Posterior cingulate gyrus (tissue), 11 donors: Measurements from ENCODE around the gene DCAF4.
A peak's percentile ranks its signal among the peaks of the same experiment; 100 is the strongest.

Experiments used
- DNase-seq, 10 donors: peaks; one replicate each; pipeline versions ENCODE4 v3.0.0 to v3.0.0-alpha.2; 2020 to 2021; ENCODE audit warnings: mixed read lengths in 3 of 10
- intact Hi-C: fragments of 100-400 bp; cut with DNase I; formaldehyde crosslinking; loops from one replicate; pipeline ENCODE4 v1.15.1; 2023

Gene DCAF4

DNA sequence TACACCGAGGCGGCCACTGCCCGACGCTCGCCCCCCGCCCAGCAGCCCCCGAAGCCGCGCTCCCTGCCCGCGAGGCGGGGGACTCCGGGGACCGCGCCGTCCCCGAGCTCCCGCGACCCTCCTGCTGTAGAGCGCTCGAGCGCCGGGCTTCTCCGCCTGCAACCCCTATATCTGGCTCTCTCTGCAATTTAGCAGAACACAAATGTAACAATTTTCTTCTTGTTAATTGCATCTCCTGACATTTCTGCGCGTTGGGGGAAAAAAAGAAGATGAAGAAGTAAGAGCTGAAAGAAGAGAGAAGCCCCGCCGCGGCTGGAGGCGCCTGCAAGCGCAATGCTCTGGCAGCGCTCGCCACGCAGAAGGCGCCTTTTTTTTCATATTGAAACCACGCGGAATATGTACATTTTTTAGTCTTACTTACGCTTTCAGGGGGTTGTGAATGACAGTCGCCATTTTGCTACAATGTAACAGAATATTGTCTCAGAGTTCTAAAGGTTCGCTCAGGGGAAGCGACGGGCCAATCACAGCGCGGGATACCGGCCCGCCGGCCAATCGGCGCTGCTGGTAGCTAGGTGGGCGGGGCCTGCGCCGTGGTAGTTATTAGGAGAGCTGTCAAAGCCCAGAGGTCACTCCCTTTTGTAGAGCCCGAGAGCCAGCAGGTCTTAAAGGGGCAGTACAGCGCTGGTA, 32.5 kb upstream of the DCAF4 start, which contains the start of gene DPF3:
DPF3 (minus strand) TSS at position 466 of the 687 bp plus-strand sequence; CDS start at position 453, 13 bp downstream.
- intact Hi-C loops = loop anchor here (5.0 kb wide), 3 partner anchors 81 to 176 kb away; no protein-coding TSS in a partner anchor
- peak; percentile 93 to 99 (median 96) for DNase-seq

DNA sequence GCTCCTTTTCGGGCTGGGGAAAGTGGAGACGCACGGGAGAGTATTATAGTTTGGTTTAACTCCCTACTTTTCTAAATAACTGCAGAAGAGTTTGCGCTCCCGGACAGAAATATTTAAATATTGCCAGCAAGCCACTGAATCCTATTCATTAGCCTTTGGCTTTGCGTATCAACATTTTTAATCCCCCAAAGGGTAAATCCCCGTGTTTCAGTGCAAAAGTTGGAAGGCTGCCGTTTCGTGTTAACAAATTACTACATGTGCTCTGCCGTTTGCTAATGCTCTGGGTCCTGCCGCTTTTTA, 32.0 kb upstream of the DCAF4 start:
- intact Hi-C loops = loop anchor here (5.0 kb wide), 3 partner anchors 82 to 177 kb away; no protein-coding TSS in a partner anchor
- DNase-seq = no peak

DNA sequence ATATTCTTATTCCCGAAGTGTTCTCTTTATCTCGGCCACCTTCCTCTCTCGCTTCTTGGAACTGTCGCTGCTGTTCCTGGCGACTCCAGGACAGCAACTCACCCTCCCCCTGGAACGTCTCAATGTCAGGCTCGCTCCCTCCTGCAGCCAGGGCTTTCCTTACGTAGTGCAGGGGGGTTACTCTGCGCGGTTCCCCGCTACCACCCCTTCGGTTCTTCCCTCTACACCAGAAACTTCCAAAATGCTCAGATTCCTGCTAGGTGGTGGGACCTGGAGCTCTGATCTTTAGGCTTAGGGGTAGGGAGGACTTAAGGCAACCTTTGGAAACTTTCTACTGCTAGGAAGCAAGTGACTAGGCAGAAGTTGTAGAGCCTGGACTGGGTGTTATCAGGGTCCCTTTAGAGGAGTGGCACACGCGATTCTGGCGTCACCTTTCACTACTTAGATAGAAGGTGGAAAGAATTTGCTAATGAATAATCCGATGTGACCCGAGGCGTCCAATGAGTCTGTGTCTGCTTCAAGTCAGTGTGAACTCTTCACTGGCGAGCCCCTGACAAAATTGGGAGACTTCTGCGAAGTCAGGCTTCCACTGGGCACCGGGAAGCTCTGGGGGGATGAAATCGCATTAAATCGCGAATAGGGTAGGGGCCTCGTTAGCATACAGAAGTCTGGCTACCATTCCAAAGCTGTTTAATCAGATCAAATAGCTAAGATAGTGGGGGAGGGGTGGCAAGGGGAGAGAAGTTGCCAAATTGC, 31.5 kb upstream of the DCAF4 start:
- peak in 2 of 10 donors; percentile 12 to 68 for DNase-seq
- intact Hi-C loops = loop anchor here (5.0 kb wide), 3 partner anchors 82 to 178 kb away; no protein-coding TSS in a partner anchor

DNA sequence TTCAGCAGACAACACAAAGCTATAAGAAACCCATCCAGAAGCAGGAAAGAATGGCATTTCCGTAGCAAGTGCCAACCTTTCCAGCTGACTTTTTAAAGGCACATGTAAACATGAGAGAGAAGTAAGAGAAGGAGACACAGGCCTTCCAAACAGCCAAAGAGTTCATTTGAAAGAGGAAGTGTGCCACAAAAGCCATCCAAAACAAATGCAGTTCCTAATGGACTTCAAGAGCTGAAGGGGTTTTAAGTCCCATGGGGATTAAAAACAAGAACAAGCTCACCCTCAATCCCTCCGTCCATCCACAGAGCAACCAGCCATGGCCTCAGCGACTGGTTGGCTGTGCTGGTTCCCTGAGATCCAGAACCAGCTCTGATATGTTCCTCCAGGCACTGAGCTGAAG, 27.8 kb upstream of the DCAF4 start:
- intact Hi-C loops = no loop called here
- no peak for DNase-seq

DNA sequence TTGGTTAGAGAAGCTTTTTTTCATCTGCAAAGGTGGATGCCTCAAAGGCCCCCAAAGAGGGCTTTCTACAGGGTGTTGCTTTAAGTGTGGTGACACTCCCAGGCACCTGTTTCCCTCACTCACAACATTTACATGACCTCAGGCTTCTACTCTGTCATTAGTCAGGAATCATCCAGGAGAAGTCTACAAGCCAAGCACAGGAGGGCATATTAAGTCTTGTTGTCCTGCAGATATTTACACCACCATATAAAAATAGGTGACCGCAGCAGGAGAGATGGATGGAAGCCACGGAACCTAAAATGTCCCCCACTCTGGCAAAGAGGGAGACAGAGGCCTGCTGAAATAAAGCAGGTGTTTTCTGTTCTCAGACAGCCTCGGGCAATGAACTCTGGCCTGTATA, 24.9 kb upstream of the DCAF4 start:
- intact Hi-C loops = no loop called here
- DNase-seq = no peak

DNA sequence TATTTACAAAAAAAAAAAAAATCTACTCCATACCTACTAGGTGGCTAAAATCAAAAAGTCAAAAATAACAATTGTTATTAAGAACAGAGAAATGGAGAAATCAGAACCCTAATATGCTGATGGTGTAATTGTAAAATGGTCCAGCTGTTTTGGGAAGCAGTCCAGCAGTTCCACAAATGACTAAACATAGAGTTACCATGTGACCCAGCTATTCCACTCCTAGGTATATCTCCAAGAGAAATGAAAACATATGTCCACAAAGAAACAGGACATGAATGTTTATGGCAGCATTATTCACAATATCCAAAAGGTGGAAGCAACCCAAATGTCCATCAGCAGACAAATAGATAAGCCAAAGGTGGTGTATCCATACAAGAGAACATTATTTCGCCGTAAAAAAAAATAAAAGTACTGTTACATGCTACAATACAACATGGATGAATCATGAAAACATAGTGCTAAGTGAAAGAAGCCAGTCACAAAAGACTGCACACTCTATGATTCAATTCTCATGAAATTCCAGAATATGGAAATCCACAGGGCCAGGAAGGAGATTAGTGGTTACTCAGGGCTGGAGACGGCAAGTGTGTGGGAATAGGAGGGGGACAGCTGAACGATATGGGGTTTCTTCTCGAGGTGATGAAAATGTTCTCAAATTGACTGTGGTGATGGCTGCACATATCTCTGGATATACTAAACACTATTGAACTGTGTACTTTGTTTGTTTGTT, 23.3 kb upstream of the DCAF4 start:
- intact Hi-C loops = no loop called here
- no peak for DNase-seq

DNA sequence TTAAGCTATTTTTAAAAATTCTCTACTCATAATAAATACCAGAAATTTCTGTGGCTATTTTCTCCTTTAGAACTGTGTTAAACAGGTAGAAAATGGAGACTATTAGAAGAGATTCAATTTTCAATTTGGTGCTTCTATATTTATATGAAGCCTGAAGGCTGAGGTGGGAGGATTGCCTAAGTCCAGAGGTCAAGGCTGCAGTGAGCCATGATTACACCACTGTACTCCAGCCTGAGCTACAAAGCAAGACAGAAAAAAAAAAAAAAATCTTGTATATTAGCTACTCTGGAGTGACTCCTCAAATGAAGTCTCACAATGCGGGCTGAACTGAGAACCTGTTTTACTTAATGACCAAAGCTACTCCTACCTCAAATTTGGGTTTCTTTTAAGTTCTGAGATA, 22.5 kb upstream of the DCAF4 start:
- intact Hi-C loops = no loop called here
- no peak for DNase-seq

DNA sequence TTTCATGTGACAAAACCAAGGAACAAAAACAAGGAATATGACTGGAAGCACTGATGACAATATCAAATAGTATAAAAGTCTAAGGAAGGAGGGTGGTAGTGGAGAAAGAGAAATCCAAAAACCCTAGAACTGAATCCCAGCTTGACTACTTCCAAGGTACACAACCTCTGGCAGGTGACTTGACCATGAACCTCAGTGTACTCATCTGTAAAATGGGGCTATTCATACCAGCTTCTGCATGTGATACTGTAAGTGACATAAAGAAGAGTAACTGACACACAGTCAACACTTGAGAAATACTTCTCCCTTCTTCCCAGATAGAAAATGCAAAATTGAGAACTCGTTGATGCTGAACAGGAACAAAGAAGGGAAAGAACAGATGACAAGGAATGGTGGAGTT, 22.0 kb upstream of the DCAF4 start:
- intact Hi-C loops = no loop called here

DNA sequence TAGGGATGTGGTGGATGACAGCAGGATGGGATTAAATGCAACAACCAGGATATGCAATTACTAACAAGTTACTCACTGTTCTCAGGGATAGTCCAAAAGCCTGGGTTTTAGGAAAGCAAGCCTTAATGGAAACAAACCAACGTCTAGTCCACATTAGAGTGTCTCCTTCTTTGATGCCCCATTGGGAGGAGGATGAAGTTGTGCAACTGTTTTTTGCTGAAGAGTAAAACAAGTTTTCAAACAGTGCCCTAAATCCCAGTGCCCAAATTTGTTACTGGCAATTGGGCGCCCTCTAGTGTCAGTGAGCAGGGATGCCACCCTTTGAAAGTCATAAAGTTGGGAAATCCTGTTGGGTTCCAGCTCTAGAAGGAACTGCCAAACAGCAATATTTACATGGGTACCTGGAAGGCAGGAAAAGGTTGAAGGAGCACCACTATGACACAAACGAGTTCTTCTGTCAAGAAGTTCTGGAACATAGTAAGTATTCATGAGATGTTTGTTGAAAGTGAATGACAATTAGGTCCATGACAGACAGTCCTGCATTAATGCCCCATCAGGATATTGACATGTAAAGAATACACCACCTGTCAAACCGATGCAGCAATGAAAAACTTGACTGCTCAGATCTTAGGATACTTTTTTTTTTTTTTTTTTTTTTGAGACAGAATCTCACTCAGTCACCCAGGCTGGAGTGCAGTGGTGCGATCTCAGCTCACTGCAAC, 21.3 kb upstream of the DCAF4 start:
- DNase-seq = peak in 8 of 10 donors; percentile 42 to 92 (median 70)
- intact Hi-C loops = loop anchor here (1.0 kb wide), 1 partner anchor 388 kb away; no protein-coding TSS in a partner anchor

More for the DNA sequence above, 22.0 kb upstream of the DCAF4 start:
- no peak for DNase-seq

DNA sequence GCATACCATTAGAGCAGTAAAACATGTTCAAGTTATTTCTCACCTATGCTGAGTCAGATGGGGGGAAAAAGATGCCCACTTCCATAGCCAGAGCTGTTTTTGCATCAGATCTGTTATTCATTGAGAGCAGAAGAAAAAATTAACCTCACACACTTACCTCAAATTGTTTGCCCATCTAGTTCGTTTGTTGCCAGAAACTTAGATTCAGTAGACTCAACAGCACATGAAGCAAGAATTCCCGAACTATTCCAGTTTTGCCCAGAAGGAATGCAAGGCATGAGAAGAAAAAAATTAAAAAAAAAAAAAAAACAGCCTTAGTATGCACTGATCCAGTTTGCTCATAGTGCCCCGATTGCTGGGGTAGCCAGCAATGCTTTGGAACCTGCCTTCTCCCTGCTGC, 19.9 kb upstream of the DCAF4 start:
- intact Hi-C loops = no loop called here

DNA sequence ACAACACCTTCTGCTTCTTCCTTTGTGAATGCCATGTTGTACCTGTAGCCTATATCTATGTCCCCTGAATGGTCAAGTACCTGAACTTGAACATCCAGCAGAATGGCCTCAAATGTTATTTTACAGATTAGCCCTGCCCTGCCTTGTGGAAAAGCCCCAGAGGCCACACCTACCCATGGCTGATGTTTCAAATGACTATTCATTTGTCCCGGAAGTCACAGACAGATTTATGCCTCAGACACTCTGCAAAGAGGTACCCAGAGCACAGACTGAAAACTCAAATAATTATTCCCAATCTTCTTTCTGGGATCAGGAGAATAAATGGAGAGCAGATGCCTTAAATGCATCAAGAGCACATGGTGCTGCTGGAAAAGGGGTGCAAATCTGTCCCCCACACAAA, 19.4 kb upstream of the DCAF4 start:
- no peak for DNase-seq
- intact Hi-C loops = no loop called here

More for the DNA sequence above, 19.9 kb upstream of the DCAF4 start:
- no peak for DNase-seq

DNA sequence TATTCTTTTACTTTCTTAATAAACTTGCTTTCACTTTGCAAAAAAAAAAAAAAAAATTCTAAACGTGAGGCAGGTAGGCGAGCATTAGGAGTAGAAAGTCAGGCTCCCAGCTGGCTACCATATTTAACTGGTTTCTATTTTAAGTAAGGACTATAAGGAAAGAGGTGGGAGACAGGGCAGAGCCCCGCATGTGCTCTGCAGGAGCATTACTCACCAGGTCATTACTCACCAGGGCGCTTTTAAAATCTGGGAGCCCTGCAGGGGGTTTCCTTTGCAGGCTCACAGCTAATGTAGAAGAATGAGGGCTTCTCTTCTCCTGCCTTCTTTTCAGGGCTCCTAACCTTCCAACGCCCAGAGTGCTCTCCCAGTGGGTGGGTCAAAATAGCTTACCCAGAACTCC, 18.4 kb upstream of the DCAF4 start:
- no peak for DNase-seq
- intact Hi-C loops = no loop called here

DNA sequence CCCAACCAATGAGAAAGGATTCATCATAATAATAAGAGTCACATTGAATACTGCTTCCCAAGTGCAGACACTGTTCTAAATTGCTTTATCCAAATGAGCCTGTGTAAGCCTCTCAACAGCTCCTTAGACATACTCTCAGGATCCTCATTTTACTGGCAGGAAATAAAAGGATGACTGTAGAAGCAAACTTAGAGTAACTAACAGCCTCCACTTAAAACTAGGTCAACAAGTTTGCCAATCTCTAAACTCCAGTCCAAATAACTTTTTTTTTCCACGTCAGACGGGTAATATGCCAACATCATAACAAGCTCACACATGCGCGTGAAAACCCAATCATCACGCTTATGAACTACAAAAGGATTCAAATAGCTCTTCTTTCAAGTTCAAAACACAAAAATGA, 17.1 kb upstream of the DCAF4 start:
- intact Hi-C loops = no loop called here

DNA sequence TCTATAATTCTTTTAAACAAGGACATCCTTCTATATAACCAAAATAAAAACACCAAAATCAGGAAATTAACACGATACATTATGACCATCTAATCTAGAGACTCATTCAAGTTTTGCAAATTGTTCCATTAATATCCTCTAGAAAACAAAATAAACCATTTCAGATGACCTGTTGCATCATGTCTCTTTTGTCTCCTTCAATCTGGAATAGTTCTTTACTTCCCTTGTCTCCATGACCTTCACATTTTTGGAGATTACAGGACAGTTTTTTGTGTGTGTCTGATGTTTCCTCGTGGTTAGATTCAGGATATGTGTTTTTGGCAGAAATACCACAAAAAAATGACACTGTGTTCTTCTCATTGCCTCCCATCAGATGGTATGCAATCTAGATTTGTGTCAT, 12.5 kb upstream of the DCAF4 start:
- no peak for DNase-seq
- intact Hi-C loops = no loop called here

More for the DNA sequence above, 17.1 kb upstream of the DCAF4 start:
- no peak for DNase-seq

DNA sequence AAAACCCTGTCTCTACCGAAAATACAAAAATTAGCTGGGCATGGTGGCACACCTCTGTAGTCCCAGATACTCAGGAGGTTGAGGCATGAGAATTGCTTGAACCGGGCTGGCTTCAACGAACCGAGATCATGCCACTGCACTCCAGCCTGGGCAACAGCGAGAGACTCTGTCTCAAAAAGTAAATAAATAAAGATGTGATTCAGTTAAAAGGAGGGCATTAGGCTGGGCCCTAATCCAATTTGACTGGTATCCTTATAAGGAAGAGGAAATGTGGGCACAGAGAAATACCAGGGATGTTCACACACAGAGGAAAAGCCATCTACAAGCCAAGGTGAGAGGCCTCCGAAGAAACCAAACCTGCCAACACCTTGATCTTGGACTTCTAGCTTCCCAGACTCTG, 10.1 kb upstream of the DCAF4 start:
- DNase-seq = no peak
- intact Hi-C loops = no loop called here

DNA sequence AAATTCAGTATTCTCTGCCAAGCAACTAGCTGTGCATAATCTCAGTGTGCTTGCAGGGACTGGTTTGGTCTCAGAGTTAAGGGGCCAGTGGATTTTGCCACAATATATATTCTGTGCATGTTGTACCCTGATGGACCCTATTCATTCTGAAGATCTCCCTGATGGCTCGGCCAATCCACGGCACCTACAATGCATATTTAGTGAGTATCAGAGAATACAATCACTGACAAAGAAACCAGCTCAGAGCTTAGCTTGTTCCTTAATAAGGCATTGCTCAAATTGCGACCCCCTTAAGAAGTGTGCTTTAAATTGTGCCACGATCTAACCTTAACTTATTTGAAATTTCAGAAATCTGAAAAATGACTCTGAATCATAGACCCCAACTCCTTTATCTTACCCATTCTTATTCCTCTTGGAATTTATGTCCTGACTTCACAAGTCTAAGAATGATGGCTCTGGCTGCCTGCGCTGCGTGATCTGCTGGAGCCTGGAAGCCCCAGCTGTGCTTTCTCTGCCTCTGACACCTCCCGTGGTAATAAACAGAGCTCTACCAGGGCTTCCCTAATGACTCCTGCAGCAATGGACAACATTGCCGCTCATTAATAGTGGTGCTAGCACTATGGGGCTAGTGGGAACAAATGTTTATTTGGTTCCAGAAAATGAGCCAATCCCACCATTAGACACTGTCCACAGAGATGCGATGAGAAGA, 9.0 kb upstream of the DCAF4 start:
- no peak for DNase-seq
- intact Hi-C loops = no loop called here

DNA sequence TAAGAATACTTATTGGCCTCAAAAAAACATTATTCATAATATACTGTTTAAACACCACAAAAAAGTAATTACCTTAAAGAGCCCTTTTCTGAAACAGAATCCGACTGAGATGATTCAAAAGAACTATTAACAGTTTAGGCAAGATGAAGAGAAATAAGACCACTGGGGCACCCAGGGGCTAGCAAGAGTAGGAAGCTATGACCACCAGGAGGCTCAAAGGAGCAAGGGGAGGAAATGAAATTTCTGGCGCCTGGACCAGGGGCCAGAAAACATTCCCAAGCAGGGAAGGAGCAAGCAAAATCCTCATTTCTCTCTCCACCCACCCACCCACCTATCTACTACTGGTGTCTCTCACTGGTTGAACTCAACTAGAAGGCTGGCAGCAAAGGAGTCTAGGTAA, 6.3 kb upstream of the DCAF4 start:
- intact Hi-C loops = no loop called here
- no peak for DNase-seq

DNA sequence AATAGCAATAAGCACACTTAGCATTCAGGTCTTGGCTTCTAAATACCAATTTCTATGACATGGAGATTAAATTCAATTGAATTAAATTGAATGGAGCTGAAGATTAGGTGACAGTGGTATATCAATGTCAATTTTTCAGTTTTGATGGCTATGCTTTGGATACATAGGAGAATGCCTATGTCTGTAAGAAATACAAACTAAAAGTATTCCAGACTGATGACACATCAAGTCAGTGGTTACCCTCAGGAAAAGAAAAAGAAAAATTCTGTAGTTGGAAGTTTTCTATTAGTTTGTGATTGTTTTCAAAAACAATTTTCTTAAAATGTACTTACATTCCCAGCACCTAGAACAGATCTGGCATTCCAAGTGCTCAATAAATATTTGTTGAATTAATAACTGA, 4.9 kb upstream of the DCAF4 start:
- no peak for DNase-seq
- intact Hi-C loops = no loop called here

DNA sequence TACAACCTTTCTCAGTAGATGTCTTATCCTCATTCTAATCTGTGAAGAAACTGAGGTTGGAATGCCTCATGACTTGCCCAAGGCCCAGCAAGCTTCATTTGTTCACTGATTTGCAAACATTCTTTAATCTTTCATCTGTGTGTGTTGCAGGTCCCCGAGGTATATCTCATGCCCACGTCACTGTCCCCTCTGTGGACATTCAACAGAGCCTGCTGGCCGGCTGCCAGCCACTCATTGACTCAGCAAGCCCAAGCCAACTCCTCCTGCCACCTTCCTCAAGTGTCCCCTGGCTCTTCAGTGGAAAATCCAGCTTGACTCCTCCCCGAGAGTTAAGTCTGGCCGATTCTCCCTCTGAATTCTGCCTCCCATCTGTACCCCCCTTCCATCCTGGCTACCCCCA, 1.9 kb upstream of the DCAF4 start:
- intact Hi-C loops = no loop called here
- DNase-seq = no peak

DNA sequence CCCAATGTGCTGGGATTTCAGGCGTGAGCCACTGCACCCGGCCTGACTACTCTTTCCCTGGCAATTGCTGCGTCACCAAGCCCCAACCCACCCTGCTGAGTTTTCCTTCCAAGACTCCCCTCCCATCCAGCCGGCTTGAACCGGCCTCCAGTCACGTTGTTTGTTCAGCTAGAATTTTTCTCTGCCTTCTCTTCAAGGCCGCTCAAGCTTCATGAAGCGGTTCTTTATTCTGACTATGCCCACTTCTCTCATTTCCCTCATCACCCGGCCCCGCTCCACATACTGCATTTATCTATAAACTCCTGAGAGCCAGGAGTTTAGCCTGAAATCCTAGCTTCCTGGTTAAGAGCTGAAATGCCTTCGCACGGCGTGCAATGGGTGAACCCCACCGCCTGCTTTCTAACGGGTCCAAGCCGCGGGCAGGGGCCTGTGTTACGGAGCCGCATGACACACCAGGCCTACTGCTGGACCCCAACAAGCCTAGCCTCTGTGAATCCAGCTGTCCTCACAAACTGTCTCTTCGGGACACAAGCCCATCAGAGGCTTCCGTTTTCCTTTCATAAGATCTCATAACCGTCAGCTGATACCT, 999 bp upstream of the DCAF4 start:
- intact Hi-C loops = no loop called here
- no peak for DNase-seq
